GM21619 (cell line): Measurements from ENCODE around the gene DPP10.
"Not testable (repeated sequence)": the region's sequence is repeated elsewhere in the genome, so short reads cannot be mapped to it uniquely, and the experiment has no call there.

Experiments
- ATAC-seq: cut with Tn5 transposase; IDR thresholded peaks from one replicate; pipeline ENCODE4 v1.9.1; 2021; ENCODE audit not compliant: unreplicated experiment

DPP10 gene

GRCh38 chr2:114442510-114442909 lies at the start of gene DPP10:
TSS of gene DPP10 (plus strand) at chr2:114442641.
- ATAC-seq, result no peak

GRCh38 chr2:114400890-114401289 lies 41.6 kb upstream of the DPP10 start:
- no peak for ATAC-seq

DNA sequence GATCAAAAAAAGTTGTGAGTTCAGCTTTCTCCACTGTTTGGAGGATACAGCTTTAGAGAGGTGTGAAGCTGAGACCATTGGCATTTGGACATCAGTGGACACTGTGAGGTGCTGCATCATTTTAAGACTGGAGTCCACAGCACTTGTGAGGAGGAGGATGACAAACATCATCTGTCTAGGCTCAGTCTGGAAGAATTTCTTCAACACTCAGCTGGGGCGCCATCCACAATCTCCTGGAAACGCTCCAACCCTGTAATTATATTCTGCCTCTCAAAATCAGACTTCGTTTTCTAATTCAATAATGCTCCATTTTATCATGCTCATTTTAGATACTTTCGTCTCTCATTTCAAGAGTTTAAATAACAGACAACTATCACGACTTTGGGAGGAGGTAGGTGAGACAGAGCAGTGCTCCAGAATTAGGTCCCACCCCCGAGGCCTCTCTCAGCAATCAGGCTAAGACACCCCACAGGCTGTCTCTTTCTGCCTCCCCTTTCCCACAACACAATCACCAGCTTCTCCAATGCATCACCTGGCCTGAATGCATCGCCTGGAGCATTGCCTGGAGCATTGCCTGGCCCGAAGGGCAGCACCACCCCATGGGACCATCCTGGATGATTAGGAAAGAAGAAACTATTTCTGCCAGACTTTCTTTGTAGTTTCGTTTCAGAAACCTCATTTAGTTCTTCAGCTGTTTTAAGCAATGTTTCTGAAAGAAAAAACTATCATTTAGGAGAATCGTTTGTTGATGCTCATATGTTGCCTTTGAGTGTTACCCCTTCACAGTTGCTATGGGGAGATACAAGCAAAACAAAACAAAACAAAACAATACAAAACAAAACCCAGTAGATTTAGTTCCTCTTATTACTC lies 37.0 kb upstream of the DPP10 start:
- ATAC-seq, result no peak

DNA sequence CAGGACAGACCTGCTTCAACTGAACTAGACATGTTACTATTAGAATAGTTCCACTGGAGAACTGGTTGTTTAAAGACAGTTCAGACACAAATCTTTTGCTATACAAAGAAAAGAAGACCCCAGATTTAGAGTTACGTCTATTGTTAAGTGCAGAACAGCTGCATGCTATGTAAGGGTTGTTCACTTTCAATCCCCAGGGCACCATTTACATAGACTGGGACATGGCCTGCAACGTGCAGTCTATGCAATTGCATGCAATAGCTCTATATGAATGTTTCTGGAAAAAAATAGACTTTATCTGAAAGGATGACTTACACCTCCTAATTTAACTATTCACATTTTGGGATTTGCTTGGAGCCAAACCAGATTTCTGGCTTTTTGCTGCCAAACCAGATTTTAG lies 36.1 kb upstream of the DPP10 start:
- ATAC-seq, result no peak

DNA sequence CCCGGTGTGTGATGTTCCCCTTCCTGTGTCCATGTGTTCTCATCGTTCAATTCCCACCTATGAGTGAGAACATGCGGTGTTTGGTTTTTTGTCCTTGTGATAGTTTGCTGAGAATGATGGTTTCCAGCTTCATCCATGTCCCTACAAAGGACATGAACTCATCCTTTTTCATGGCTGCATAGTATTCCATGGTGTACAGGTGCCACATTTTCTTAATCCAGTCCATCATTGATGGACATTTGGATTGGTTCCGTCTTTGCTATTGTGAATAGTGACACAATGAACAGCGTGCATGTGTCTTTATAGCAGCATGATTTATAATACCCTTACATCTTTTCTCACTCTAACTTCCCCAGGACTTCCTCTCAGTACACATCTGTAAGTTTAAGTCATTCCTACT lies 35.1 kb upstream of the DPP10 start:
- ATAC-seq, result not testable (repeated sequence)

- no peak for ATAC-seq
Observed at GRCh38 chr2:114421781-114422180, 20.7 kb upstream of the DPP10 start.

DNA sequence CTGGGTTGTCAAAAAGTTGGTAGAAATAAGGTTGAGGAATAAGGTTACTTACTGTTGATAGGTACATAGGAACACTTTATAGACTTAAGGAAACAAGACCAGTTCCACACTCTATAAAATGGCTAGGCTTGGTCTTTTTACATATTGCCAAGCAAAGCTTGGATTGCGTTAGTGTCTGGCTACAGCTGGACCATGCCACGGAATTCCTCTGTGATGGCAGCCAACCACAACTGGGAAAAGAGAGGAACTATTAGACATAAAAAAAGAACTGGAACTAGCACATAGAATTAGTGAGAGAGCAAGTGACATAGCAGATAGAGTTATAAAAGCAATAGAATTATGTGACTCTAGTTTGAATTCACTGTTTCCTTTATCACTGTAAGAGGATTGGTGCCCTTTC lies 17.7 kb upstream of the DPP10 start:
- ATAC-seq, result no peak

GRCh38 chr2:114426756-114427155 lies 15.7 kb upstream of the DPP10 start:
- ATAC-seq, result no peak

DNA sequence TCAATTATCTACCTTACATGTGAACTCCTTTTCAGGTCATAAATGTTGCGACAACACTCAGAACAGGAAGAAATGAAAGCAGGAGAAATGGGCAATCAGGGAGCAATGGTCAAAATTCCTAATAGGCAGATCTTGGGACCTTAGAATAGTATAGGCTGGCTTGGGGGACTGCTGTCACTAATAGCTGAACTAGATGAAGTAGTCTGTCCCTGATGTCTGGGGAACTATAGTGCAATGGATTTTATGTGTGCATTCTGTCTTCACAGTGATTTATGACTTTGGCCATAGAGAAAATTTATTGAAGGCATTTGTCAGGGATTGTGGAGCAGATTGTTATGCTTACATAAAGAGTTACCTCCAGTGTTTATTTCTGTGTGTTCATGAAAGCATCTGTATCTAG lies 6.1 kb upstream of the DPP10 start:
- no peak for ATAC-seq

DNA sequence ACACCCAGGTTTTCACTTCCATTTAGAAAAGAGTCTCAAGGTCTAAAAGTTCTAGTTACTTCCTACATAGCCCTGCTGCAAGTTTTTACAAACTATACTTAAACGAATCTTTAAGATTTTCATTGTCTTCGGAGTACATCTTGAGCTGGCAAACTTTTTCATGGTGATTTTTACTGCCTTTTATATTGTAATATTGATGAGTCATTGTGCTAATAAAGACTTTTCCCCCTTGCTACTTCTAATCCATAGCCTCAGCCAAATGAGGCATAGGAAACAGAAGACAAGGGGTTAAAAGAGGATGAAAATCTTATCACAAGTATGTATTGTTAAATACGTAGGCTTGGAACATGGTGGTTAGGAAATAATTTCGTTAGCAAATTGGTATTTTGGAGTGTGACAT lies 4.1 kb downstream of the DPP10 start:
- no peak for ATAC-seq

- no peak for ATAC-seq
Observed at GRCh38 chr2:114450639-114451038, 8.2 kb downstream of the DPP10 start.

DNA sequence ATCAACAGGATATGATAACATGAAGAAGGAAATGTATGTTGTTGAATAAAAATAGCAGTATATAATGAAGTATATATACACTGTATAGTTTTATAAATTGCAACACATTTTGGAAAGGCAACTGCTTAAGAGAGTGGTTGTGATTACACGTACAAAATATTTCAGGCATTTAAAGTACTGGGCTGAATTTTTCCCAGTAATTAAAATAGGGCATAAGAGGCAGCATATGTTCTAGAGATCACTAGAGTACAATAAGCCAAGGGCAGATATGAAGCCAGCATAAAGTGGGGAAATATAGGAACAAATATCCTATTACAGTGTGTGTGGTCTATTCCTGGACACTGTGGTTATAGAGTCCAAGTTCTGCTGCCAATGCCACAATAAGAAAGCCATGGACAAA lies 14.1 kb downstream of the DPP10 start:
- ATAC-seq, result no peak

DNA sequence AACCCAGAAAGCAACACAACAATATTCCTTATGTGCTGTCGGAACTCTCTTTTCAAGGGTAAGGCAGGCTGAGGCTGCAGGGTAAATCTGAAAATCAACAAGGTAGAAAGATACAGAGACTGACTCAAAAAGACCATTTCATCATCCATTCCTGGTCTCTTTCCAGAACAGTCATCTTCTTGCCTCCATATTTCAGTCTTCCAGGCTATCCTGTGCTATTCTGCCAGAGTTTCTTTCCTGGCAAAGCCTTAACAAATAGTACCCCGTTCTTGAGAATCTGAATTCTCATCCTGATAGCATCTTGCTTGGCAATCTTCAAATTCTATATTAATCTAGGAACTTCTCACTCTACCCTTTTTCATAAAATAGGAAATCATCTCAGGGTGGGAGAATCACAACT lies 15.5 kb downstream of the DPP10 start:
- ATAC-seq, result no peak

- no peak for ATAC-seq
Observed at GRCh38 chr2:114461116-114461515, 18.7 kb downstream of the DPP10 start.

DNA sequence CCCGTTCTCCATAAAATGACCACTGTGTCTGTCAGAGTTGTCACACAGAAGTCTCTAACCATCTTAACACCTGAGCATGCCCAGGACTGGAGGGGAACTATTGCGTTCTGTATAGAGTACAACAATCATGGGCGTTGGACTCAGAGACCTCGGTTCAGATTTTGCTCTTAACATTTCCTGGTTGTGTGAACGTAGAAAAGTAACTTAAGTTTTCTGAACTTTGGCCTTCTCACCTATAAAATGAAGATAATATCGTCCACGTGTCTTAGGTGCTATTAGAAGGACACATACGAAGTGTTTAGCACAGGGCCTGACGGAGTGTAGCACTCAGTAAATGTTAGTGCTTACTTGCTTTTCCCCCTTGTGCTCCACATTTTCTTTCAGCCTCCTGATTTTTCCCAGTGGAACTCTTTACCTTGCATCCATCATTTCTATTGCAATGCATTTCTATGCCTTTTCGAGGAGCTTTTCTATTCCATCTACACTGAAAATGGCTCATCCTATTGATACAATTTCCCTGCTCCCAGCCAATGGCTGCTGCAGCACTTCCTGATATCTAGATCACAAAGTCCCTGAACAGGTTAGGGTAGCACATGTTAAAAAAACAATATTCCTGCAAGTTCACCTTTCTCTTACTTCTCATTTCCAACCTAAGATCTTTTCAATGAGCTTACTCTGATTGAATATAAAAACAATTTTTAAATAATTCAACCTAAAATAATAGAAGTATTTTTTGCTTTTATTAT lies 22.7 kb downstream of the DPP10 start:
- ATAC-seq, result no peak

- no peak for ATAC-seq
Observed at GRCh38 chr2:114468343-114468742, 25.9 kb downstream of the DPP10 start.

DNA sequence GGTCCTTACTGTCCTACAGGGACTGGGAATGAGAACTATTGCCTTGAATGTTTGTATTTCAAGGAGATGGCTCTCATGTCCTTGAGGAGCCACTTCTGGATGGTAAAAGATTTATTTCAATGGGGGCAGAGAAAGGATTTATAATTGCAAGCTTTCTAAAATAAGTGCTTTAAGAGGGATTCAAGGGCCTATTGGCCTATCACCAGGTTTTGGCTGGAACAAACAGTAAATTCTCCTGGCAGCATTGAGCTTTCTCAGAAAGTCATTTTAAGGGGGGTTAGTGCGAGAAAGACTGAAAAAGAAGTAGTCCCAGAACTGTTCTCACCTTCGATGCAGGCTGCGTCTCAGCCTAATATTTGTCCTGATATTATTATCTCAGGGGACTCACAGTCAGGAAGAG lies 29.8 kb downstream of the DPP10 start:
- ATAC-seq, result no peak

GRCh38 chr2:114472726-114473125 lies 30.3 kb downstream of the DPP10 start:
- no peak for ATAC-seq

DNA sequence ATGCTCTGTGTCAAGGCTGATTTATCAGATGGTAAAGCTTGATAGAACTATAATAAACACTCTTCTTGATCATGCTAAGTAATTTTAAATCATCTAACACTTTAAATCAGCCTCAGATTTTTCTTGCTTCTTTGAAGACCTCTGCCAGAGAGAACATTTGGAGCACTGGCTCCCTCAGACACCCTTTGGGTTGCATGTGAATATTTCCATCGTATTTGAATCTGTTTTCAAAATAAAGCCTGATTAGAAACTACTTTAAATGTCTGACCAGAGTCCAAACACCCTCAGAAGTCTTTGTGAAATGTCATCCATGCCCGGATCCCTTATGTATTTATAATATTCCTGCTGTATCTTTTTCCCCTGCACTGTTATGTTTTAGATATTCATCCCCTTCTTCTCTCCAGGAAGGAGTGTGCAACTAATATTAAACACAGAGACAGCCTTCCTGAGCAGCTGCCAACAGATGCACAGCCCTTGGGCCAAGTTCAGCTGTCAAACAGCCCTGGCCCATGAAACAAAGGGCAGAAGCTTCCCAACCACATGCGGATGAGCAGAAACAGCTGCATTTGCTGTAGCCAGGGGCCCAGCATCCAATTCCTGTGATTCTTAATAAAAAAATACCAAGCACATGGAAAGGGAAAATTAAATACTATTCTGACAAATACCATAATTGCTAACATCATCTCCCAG lies 46.5 kb downstream of the DPP10 start:
- ATAC-seq, result no peak

- ATAC-seq, result no peak
Observed at GRCh38 chr2:114495046-114495445, 52.6 kb downstream of the DPP10 start.

- ATAC-seq, result no peak
Observed at GRCh38 chr2:114496959-114497358, 54.5 kb downstream of the DPP10 start.

GRCh38 chr2:114499101-114499500 lies 56.7 kb downstream of the DPP10 start:
- ATAC-seq, result no peak
